T-helper 1 cell treated with Interleukin-12 subunit alpha and Interleukin-12 subunit beta and Interleukin-4 antibody, amounts not matched to agents 30 ng/mL and 1 ng/mL, for 36 hours (primary cell): ENCODE results near the gene RAI14. TPM values are rescaled to one million over a fixed set of nuclear protein-coding genes. Genes with fewer than 3 reads are reported as not detected.
"Not testable (repeated sequence)": the region's sequence is repeated elsewhere in the genome, so short reads cannot be mapped to it uniquely, and the experiment has no call there.

Experiments
- intact Hi-C: fragments of 100-400 bp; cut with micrococcal nuclease; formaldehyde crosslinking; loops from one replicate; pipeline ENCODE4 v1.15.1; 2024
- total RNA-seq: library from RNA; stranded (reverse); gene quantifications from 2 replicates; pipeline ENCODE4 v1.2.3, GENCODE V29; 2022

Gene RAI14
- total RNA-seq, 1 donor from 2014 or later = 0.88 TPM

DNA sequence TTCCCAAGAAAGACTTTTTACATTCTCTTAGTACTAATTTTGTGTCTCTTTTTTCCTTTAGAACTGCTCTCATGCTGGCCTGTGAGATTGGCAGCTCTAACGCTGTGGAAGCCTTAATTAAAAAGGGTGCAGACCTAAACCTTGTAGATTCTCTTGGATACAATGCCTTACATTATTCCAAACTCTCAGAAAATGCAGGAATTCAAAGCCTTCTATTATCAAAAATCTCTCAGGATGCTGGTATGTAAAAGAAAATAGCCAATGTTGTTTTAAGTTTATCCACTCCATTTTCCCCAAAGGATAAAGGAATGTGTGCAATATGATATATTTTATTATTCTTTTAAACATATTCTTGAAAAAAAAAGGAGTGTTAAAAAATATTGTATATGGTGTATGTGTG, 155.6 kb downstream of the RAI14 start:
- intact Hi-C loops = no loop called here

- intact Hi-C loops = no loop called here
Measured at GRCh38 chr5:34813509-34813908, 157.4 kb downstream of the RAI14 start.

DNA sequence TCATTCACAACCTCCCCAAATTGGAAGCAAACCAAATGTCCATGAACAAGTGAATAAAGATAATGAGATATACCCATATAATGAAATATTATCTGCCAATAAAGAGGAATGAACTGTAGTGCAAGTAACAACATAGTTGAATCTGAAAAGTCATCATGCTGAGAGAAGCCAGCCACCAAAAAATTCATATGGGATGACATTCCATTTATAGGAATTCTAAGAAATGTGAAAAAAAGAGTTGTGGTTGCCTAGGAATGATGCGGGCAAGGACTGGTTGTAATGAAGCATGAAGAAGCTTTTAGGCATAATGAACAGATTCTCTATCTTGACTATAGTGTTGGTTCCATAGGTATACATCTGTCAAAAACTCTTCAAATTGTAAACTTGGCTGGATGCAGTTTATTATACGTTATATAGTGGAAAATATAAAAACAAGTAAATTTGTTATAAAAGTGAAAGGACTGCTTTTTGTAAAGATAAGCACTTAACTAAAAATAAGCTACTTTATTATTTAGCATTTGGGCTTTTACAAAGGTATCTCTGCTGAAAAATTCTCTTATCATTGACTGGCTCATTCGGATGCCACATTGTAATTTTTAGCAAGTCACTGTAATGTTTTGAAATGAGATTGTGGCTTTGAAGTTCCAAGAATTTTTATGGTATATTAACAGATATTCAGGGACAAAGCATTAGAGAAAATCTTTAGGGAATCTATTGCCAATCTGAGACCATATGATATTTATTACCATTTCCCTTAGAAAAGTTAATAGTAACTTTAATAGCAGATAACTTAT, 161.6 kb downstream of the RAI14 start:
- intact Hi-C loops = no loop called here

GRCh38 chr5:34818717-34819116, 162.6 kb downstream of the RAI14 start:
- intact Hi-C loops = no loop called here

DNA sequence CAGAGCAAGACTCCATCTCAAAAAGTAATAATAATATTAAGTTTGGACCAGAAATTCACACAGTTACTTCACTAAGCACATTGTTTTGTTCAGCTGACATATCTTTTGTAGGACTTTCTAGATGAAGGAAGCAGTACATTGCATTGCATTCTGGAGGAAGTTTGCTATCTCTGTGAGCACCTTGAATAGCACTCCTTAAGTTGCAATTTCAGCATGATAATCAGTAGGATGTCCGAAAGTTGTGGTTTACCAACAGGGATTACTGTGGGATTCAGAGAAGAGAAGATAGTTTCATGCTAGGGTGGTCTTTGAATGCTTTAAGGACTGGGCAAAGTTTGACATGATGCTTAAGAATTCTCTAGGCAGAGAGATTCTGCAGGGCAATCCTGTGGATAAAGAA, 164.5 kb downstream of the RAI14 start:
- intact Hi-C loops = no loop called here

GRCh38 chr5:34822956-34823715, 167.0 kb downstream of the RAI14 start:
- intact Hi-C loops = no loop called here

DNA sequence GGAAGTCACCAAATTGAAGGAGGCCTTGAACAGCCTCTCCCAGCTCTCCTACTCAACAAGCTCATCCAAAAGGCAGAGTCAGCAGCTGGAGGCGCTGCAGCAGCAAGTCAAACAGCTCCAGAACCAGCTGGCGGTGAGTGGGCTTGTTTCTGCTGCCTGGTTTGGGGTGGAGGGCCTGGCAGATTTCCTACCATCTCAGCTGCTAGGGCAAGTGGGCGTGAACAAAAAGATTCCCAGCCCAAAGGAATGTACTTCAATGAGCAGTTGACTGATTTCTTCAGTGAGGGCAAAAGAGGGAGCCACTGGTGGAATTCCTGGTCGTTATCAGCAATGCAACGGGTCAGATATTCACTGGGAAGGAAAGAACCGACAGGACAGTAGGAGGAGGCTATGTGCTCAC, 170.2 kb downstream of the RAI14 start:
- intact Hi-C loops = no loop called here

DNA sequence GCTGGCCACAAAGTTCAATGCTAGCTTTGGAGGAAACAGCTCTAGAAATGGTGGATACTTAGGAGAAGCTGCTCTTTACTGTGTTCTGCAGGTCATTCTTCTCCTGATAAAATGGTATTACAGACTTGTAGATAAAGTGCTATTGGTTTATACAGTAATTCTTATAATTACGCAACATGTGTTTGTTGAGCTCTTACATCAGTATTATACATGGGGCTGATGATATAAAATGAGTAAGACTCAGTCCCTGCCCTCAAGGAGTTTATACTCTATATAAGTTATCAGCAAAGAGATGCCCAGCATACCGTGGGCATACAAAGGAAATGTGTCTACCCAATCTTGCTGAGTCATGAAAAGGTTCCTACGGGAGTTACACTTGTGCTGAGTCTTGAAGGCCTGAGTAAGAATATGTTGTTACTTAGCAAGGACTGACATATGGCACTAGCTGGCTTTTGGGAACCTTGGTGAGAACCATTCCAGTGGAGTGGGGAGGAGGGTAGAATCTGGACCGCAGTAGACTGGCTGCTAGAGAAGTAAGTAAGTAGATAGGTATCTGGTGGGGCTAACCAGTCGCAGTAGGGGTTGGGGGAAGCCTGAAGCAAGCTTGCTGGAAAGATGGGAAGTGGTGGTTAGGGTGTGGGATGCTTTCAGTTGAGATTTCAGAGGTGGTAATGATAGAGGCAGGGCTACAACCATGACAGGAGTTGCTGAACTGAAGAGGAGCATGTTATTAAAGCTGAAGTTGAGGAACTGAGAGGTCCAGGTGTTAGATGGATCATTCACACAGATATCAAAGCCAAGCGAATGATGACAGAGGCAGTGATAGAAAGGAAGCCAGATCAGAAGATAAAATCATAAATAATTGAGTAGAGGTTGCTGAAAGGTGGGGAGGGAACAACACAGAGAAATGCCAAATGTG, 171.7 kb downstream of the RAI14 start:
- intact Hi-C loops = no loop called here

GRCh38 chr5:34830827-34831226, 174.7 kb downstream of the RAI14 start:
- intact Hi-C loops = not testable (repeated sequence)

DNA sequence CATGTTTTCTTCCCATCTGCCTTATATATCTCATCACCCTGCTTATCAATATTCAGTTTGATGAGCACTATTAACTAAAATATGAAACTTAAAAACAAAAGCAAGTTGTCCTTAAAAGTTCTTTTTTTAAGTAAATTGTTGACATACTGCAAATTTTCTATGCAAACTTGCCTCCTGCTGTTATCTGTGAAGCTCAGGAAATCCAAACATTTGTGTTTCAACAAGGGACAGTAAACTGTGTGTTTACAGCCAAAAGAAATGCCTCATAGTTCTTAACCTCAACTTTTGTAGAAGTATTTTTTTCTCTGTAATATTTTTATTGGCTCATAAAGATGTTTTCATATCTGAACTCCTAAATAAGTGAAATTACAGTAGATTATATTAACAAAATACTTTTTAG, 175.2 kb downstream of the RAI14 start:
- intact Hi-C loops = no loop called here

- intact Hi-C loops = no loop called here
Measured at GRCh38 chr5:34832568-34832967, 176.4 kb downstream of the RAI14 start.

- intact Hi-C loops = no loop called here
Measured at GRCh38 chr5:34833090-34833489, 177.0 kb downstream of the RAI14 start.

- intact Hi-C loops = no loop called here
Measured at GRCh38 chr5:34833976-34834793, 178.1 kb downstream of the RAI14 start.

DNA sequence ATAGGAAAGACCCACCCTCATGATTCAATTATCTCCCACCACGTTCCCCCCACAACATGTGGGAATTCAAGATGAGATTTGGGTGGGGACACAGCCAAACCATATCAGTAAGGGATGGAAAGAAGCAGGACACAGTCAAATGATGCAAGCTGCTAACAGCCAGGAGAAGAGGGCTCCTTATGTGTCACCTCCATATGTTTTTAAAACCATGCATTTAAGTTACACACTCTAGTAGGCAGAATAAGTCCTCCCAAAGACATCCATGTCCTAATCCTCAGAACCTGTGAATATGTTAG, 178.6 kb downstream of the RAI14 start:
- intact Hi-C loops = loop anchor here (5.0 kb wide), 1 partner anchor 177 kb away; the partner anchor contains the start of gene RAI14

- intact Hi-C loops = loop anchor here (5.0 kb wide), 1 partner anchor 178 kb away; the partner anchor contains the start of gene RAI14
Measured at GRCh38 chr5:34835664-34836063, 179.5 kb downstream of the RAI14 start.

- intact Hi-C loops = loop anchor here (1.0 to 5.0 kb wide), 12 partner anchors 59 to 1404 kb away; partner anchors contain the start of genes BRIX1, DNAJC21, RAD1 and RAI14
Measured at GRCh38 chr5:34838785-34839714, 182.9 kb downstream of the RAI14 start, which contains the start of gene TTC23L. Gene TTC23L (plus strand): TSS chr5:34839164. CDS start chr5:34840672, 1,508 bp downstream.

- intact Hi-C loops = no loop called here
Measured at GRCh38 chr5:34841816-34842215, 185.7 kb downstream of the RAI14 start.

DNA sequence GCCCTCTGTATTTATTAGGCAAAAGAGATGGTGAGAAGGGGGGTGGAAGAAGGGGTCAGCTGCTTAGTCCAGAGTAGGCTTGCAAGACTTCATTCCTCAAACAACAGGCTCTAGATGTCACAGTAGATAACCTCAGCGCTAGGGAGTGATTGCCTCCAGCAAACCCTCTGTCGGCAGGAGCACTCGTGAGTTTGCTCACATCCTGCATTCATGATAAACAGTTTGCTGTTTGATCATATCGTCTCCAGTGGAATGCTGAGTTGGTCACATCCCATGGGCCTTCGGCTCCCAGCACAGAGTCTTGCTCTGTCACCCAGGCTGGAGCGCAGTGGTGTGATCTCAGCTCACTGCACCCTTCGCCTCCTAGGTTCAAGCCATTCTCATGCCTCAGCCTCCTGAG, 186.4 kb downstream of the RAI14 start:
- intact Hi-C loops = no loop called here

DNA sequence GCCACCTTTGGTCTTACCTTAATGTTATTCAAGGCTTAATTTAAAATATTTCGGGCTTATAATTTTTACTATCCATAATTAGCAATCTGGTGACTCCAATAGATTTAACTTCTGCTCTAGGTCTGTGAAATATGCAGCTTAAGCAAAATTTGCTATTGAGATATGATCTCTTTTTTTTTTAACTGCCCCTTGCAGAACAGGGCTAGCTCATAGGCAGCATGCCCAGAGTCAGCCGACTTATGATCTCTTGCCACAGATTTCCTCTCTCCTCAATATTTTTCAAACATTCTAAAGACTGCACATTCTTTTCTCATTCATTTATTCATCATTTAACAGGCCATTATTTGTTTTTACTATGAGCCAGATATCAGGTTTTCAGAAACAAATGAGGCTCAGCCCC, 187.4 kb downstream of the RAI14 start:
- intact Hi-C loops = no loop called here
